HG02798 (cell line): ENCODE results near the gene LRMDA.
"Not testable (repeated sequence)": the region's sequence is repeated elsewhere in the genome, so short reads cannot be mapped to it uniquely, and the experiment has no call there.

ENCODE experiments used
- ATAC-seq: cut with Tn5 transposase; IDR thresholded peaks from one replicate; pipeline ENCODE4 v1.9.1; 2021; ENCODE audit warnings: mild to moderate bottlenecking; ENCODE audit not compliant: unreplicated experiment, poor library complexity

Gene LRMDA

GRCh38 chr10:75498884-75499350, 67.5 kb downstream of the LRMDA start:
- ATAC-seq = no peak

- ATAC-seq = no peak
Measured at GRCh38 chr10:75499556-75500160, 68.2 kb downstream of the LRMDA start.

GRCh38 chr10:75502389-75502788, 71.0 kb downstream of the LRMDA start:
- ATAC-seq = no peak

GRCh38 chr10:75502838-75503237, 71.4 kb downstream of the LRMDA start:
- ATAC-seq = no peak

GRCh38 chr10:75505293-75505692, 73.9 kb downstream of the LRMDA start:
- no peak for ATAC-seq

- peak; percentile 73 for ATAC-seq
Measured at GRCh38 chr10:75505840-75506506, 74.5 kb downstream of the LRMDA start.

GRCh38 chr10:75506930-75507329, 75.5 kb downstream of the LRMDA start:
- no peak for ATAC-seq

- no peak for ATAC-seq
Measured at GRCh38 chr10:75507469-75507868, 76.0 kb downstream of the LRMDA start.

GRCh38 chr10:75508239-75508813, 76.9 kb downstream of the LRMDA start:
- no peak for ATAC-seq

GRCh38 chr10:75508814-75509306, 77.4 kb downstream of the LRMDA start:
- ATAC-seq = no peak

- ATAC-seq = no peak
Measured at GRCh38 chr10:75509706-75510105, 78.3 kb downstream of the LRMDA start.

- ATAC-seq = no peak
Measured at GRCh38 chr10:75511011-75511410, 79.6 kb downstream of the LRMDA start.

- no peak for ATAC-seq
Measured at GRCh38 chr10:75512203-75512933, 80.9 kb downstream of the LRMDA start.

GRCh38 chr10:75513292-75513885, 82.0 kb downstream of the LRMDA start:
- no peak for ATAC-seq

GRCh38 chr10:75514830-75515229, 83.4 kb downstream of the LRMDA start:
- ATAC-seq = no peak

- not testable (repeated sequence) for ATAC-seq
Measured at GRCh38 chr10:75516154-75516553, 84.7 kb downstream of the LRMDA start.

GRCh38 chr10:75519213-75519612, 87.8 kb downstream of the LRMDA start:
- not testable (repeated sequence) for ATAC-seq

GRCh38 chr10:75521194-75521829, 89.9 kb downstream of the LRMDA start:
- ATAC-seq = not testable (repeated sequence)

GRCh38 chr10:75525067-75525466, 93.6 kb downstream of the LRMDA start:
- ATAC-seq = no peak

GRCh38 chr10:75525646-75526045, 94.2 kb downstream of the LRMDA start:
- ATAC-seq = no peak
